Activated CD8-positive, alpha-beta T cell treated with anti-CD3 and anti-CD28 coated beads, Interleukin-2, amount 10 ng/mL, durations not matched to agents 7 days and 5 days (primary cell): ENCODE results near the gene DYNLT1. TPM values are rescaled to one million over a fixed set of nuclear protein-coding genes. Genes with fewer than 3 reads are reported as not detected.
"Not testable (repeated sequence)": the region's sequence is repeated elsewhere in the genome, so short reads cannot be mapped to it uniquely, and the experiment has no call there.

Experiments used
- ATAC-seq: fragments of 150-1000 bp; cut with Tn5 transposase; one replicate; pipeline ENCODE4 v1.10.0; 2021; ENCODE audit warnings: moderate library complexity
- CTCF ChIA-PET: fragments of 350-600 bp; sonication (Branson Sonifier 250); formaldehyde crosslinking; loops from one replicate; lab custom pipeline; 2021; ENCODE audit warnings: antibody characterized with exemption; lab: Charles Lee
- POLR2A ChIA-PET: fragments of 350-600 bp; sonication (Branson Sonifier 250); formaldehyde crosslinking; loops from one replicate; lab custom pipeline; 2021; ENCODE audit warnings: antibody characterized with exemption; lab: Charles Lee
- DNase-seq: peaks from one replicate; pipeline ENCODE4 v3.0.0-alpha.2; 2020
- H3K27ac Mint-ChIP-seq: one replicate; pipeline ENCODE4 v1.8.0; 2021; ENCODE audit warnings: mild to moderate bottlenecking, mixed read lengths
- H3K27me3 Mint-ChIP-seq: one replicate; pipeline ENCODE4 v1.8.0; 2021; ENCODE audit warnings: low read depth, mixed read lengths
- H3K36me3 Mint-ChIP-seq: one replicate; pipeline ENCODE4 v1.8.0; 2021; ENCODE audit warnings: low read depth, mixed read lengths
- H3K4me1 Mint-ChIP-seq: one replicate; pipeline ENCODE4 v1.8.0; 2021; ENCODE audit warnings: low read depth, mixed read lengths
- H3K4me3 Mint-ChIP-seq: one replicate; pipeline ENCODE4 v1.8.0; 2021; ENCODE audit warnings: mild to moderate bottlenecking, mixed read lengths
- H3K9me3 Mint-ChIP-seq: one replicate; pipeline ENCODE4 v1.8.0; 2022; ENCODE audit warnings: mixed read lengths; ENCODE audit not compliant: insufficient read depth
- total RNA-seq, 2 experiments: library from RNA; stranded (reverse); gene quantifications; one replicate each; pipeline ENCODE4 v1.2.3, GENCODE V29; 2021

DYNLT1 gene
- total RNA-seq, 2 experiments from 2014 or later, result 79.0 to 86.4 TPM

DNA sequence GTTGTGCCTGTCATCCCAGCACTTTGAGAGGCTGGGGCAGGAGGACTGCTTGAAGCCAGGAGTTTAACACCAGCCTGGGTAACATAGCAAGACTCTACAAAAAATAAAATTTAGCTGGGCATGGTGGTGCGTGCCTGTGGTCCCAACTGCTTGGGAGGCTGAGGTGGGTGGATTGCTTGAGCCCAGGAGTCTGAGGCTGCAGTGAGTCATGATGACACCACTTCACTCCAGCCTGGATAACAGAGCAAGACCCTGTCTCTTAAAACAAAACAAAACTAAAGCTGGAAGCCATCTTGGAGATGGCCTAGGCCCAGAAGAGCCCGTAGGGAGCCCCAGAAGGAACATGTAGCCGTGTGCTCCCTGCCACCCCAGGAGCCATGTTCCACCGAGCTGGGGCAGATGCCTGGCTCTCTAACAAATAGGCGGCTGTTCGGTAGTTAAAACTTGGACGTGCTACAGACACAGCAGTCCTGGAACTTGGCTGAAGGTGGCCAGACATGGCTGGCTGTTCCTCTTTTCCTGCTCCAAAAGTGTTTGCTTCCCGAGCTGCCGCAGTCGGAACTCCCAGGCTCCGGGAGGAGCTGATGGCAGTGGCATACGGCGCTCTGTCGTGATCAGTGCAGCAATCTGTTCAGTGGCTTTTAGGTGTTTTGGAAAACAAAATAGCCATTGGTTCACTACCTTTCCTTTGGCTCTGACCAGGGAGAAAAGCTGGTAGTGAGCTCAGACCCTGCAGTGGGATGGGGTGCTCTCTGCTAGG, 37.0 kb downstream of the DYNLT1 start:
- ChIA-PET POLR2A (interaction anchor here (0.6 kb wide), 1 partner anchor 176 kb away, joined by 4 read pairs; no protein-coding TSS in a partner anchor), CTCF (interaction anchor here (1.0 kb wide), 2 partner anchors 386 to 393 kb away, joined by 3 read pairs; no protein-coding TSS in a partner anchor)
- H3K9me3 Mint-ChIP-seq, result no peaks in the 10 kb centered on the region
- no peaks in the 10 kb centered on the region for H3K27me3 Mint-ChIP-seq
- H3K4me3 Mint-ChIP-seq, result no peak overlapping the region
- no peak overlapping the region for H3K27ac Mint-ChIP-seq
- DNase-seq, result no peak
- H3K36me3 Mint-ChIP-seq, result peaks cover 60% of the 10 kb centered on the region
- H3K4me1 Mint-ChIP-seq, result peaks cover 7% of the 10 kb centered on the region
- no peak for ATAC-seq

DNA sequence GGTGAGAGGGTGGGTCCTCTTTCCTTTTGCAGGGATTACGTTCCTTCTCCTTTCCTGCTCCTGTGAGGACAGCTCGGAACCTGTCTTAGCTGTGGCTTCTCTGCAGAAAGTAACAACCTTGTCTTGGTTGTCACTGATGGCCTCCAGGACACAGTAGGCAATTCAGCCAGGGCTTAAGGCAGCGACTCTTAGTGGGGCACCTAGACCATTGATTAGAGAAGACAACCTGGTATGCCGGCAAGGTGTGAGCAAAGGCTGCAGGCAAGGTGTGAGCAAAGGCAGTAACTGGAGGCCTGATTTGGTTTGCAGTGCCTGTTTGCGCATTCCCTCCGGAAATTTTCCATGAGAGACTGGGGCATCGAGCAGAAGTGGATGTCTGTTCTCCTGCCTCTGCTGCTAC, 37.6 kb downstream of the DYNLT1 start:
- no peak overlapping the region for H3K4me3 Mint-ChIP-seq
- H3K27ac Mint-ChIP-seq, result no peak overlapping the region
- no peak for ATAC-seq
- POLR2A ChIA-PET, result no interaction called here
- H3K27me3 Mint-ChIP-seq, result no peaks in the 10 kb centered on the region
- H3K9me3 Mint-ChIP-seq, result no peaks in the 10 kb centered on the region
- H3K36me3 Mint-ChIP-seq, result peaks cover 54% of the 10 kb centered on the region
- peaks cover 7% of the 10 kb centered on the region for H3K4me1 Mint-ChIP-seq
- DNase-seq, result no peak
- CTCF ChIA-PET, result interaction anchor here (1.0 to 2.8 kb wide), 2 partner anchors 392 to 393 kb away, joined by 3 to 23 read pairs; no protein-coding TSS in a partner anchor

- H3K27me3 Mint-ChIP-seq, H3K4me3 Mint-ChIP-seq, POLR2A ChIA-PET, ATAC-seq, H3K9me3 Mint-ChIP-seq, H3K4me1 Mint-ChIP-seq, DNase-seq: not testable (repeated sequence)
- Mint-ChIP-seq H3K36me3 (peaks cover 52% of the 10 kb centered on the region), H3K27ac (peak overlapping the region; percentile 46)
- CTCF ChIA-PET, result interaction anchor here (0.7 to 3.6 kb wide), 16 partner anchors 10 to 408 kb away, joined by 3 to 29 read pairs (median 4); partner anchors contain the start of gene SYTL3
Measured at GRCh38 chr6:158606011-158606410, 38.5 kb downstream of the DYNLT1 start.

- no peaks in the 10 kb centered on the region for H3K9me3 Mint-ChIP-seq
- ChIA-PET POLR2A (no interaction called here), CTCF (interaction anchor here (0.7 to 3.6 kb wide), 21 partner anchors 9 to 408 kb away, joined by 3 to 29 read pairs (median 4); partner anchors contain the start of gene SYTL3)
- H3K27me3 Mint-ChIP-seq, result no peaks in the 10 kb centered on the region
- H3K27ac Mint-ChIP-seq, result no peak overlapping the region
- peak; percentile 51 for ATAC-seq
- H3K36me3 Mint-ChIP-seq, result peaks cover 47% of the 10 kb centered on the region
- peaks cover 7% of the 10 kb centered on the region for H3K4me1 Mint-ChIP-seq
- DNase-seq, result peak; percentile 68
- no peak overlapping the region for H3K4me3 Mint-ChIP-seq
Measured at GRCh38 chr6:158605266-158605878, 39.2 kb downstream of the DYNLT1 start.

DNA sequence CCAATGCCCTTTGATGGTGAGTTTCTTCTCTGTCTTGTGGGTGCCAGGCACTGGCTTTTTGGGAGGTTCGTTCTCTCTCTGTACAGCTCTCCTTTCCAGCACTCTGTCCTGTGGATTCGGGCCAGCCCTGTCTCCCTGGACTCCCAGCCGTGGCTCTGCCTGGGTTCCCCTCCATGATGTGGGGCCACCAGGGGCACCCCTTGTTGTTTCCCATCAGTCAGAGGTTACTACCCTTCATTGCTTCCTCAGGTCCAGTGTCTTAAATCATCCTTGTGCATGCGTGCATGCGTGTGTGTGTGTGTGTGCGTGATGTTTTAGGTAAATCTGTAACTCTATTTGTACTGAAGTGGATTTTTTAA, 40.5 kb downstream of the DYNLT1 start:
- Mint-ChIP-seq H3K27me3 (no peaks in the 10 kb centered on the region), H3K36me3 (peaks cover 41% of the 10 kb centered on the region), H3K27ac (no peak overlapping the region), H3K9me3 (no peaks in the 10 kb centered on the region), H3K4me1 (peaks cover 7% of the 10 kb centered on the region), H3K4me3 (no peak overlapping the region)
- ChIA-PET CTCF (interaction anchor here (0.8 to 3.6 kb wide), 9 partner anchors 8 to 390 kb away, joined by 3 to 29 read pairs (median 4); no protein-coding TSS in a partner anchor), POLR2A (no interaction called here)
- no peak for ATAC-seq
- DNase-seq, result no peak

DNA sequence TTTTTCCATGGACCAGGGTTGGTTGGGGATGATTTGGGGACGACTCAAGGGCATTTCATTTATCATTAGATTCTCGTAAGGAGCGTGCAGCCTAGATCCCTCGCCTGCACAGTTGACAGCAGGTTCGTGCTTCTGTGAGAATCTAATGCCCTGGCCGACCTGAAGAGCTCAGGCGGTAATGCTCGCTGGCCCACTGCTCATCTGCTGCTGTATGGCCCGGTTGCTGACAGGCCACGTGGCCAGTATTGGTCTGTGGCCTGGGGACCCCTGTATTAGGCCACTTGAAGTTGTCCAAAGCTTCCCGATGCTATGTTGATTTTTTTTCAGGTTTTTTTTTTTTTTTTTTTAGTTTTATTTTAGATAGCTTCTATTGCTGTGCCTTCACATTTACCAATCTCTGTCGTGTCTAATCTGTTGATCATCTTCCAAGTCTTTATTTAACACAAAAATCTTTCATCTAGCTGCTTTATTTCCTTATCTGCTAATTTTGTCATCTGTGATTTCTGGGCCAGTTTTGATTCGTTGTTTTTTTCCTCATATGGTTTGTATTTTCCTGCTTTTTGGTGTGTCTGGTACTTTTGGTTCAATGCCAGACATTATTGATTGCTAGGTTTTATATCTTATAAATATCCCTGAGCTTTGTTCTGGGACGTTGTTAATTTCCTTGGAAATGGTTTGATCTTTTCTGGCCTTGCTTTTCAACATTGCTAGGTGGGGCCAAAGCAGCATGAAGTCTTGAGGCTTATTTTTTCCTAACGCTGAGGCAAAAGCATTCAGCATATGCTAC, 41.1 kb downstream of the DYNLT1 start:
- ChIA-PET CTCF (interaction anchor here (0.8 to 3.6 kb wide), 6 partner anchors 8 to 382 kb away, joined by 3 to 29 read pairs (median 3); no protein-coding TSS in a partner anchor), POLR2A (no interaction called here)
- peaks cover 42% of the 10 kb centered on the region for H3K36me3 Mint-ChIP-seq

DNA sequence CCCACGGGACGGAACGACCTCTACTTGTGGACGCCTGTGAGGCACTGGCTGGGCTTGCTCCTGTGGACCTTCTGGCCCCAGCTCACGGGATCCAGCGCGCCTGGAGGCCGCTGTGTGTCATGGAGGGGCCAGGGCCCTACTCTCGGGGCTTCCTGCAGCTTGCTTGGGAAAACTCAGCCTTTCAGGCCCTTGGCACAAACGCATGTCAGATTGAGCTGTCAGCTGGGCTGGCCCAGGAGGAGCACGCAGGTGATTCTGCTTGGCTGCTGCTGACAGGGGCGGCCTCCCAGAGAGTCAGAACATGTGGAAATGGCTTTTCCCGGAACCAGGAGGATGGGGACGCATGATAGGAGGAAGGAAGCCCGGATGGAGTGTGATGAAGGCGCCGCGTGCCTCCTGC, 44.9 kb downstream of the DYNLT1 start:
- H3K4me1 Mint-ChIP-seq, result peaks cover 1% of the 10 kb centered on the region
- no peaks in the 10 kb centered on the region for H3K9me3 Mint-ChIP-seq
- H3K4me3 Mint-ChIP-seq, result no peak overlapping the region
- H3K27ac Mint-ChIP-seq, result no peak overlapping the region
- ATAC-seq (no peak), DNase-seq (no peak)
- ChIA-PET POLR2A (no interaction called here), CTCF (interaction anchor here (1.5 to 1.6 kb wide), 2 partner anchors 378 to 385 kb away, joined by 4 read pairs; no protein-coding TSS in a partner anchor)
- H3K27me3 Mint-ChIP-seq, result no peaks in the 10 kb centered on the region
- H3K36me3 Mint-ChIP-seq, result peaks cover 46% of the 10 kb centered on the region

More for the DNA sequence above, 41.1 kb downstream of the DYNLT1 start:
- Mint-ChIP-seq H3K9me3 (no peaks in the 10 kb centered on the region), H3K27me3 (no peaks in the 10 kb centered on the region), H3K27ac (no peak overlapping the region), H3K4me1 (peaks cover 7% of the 10 kb centered on the region), H3K4me3 (no peak overlapping the region)
- DNase-seq (no peak), ATAC-seq (no peak)

- Mint-ChIP-seq H3K36me3 (peaks cover 51% of the 10 kb centered on the region), H3K27ac (peak overlapping the region; percentile 34), H3K9me3 (no peaks in the 10 kb centered on the region), H3K4me3 (no peak overlapping the region), H3K4me1 (peaks cover 1% of the 10 kb centered on the region), H3K27me3 (no peaks in the 10 kb centered on the region)
- no peak for DNase-seq
- ChIA-PET CTCF (interaction anchor here (1.4 kb wide), 1 partner anchor 377 kb away, joined by 4 read pairs; no protein-coding TSS in a partner anchor), POLR2A (no interaction called here)
- ATAC-seq, result no peak
Measured at GRCh38 chr6:158597565-158597964, 47.0 kb downstream of the DYNLT1 start.

DNA sequence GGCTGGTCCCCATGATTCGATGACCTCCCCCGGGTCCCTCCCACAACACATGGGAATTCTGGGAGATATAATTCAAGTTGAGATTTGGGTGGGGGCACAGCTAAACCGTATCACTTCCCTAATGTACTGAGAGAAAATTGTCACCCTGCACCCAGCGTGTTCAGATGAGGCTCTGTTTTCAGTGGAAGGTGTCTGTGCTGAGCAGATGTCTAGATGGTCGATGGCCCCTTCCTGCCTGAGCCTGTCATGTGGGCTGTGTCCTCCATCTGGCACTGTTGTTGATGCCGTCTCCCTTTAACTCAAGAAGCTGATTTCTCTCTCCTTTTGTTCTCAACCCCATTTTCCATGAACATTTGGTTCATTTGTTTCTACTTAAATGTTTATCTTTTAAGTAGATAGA, 47.7 kb downstream of the DYNLT1 start:
- H3K4me1 Mint-ChIP-seq, result peaks cover 1% of the 10 kb centered on the region
- ChIA-PET POLR2A (no interaction called here), CTCF (interaction anchor here (1.0 to 3.9 kb wide), 3 partner anchors 8 to 383 kb away, joined by 4 to 15 read pairs (median 6); no protein-coding TSS in a partner anchor)
- H3K27me3 Mint-ChIP-seq, result no peaks in the 10 kb centered on the region
- H3K9me3 Mint-ChIP-seq, result no peaks in the 10 kb centered on the region
- peak overlapping the region; percentile 34 for H3K27ac Mint-ChIP-seq
- peaks cover 51% of the 10 kb centered on the region for H3K36me3 Mint-ChIP-seq
- H3K4me3 Mint-ChIP-seq, result no peak overlapping the region
- DNase-seq (no peak), ATAC-seq (no peak)

GRCh38 chr6:158595223-158595622, 49.3 kb downstream of the DYNLT1 start:
- POLR2A ChIA-PET, result no interaction called here
- Mint-ChIP-seq H3K4me3 (no peak overlapping the region), H3K36me3 (peaks cover 62% of the 10 kb centered on the region), H3K27me3 (no peaks in the 10 kb centered on the region), H3K27ac (no peak overlapping the region), H3K4me1 (peaks cover 1% of the 10 kb centered on the region), H3K9me3 (no peaks in the 10 kb centered on the region)
- CTCF ChIA-PET, result interaction anchor here (0.7 to 3.9 kb wide), 5 partner anchors 8 to 381 kb away, joined by 3 to 15 read pairs (median 3); no protein-coding TSS in a partner anchor
- DNase-seq (no peak), ATAC-seq (no peak)

- Mint-ChIP-seq H3K4me3 (no peak overlapping the region), H3K27me3 (no peaks in the 10 kb centered on the region), H3K36me3 (peaks cover 64% of the 10 kb centered on the region), H3K9me3 (no peaks in the 10 kb centered on the region), H3K4me1 (peaks cover 1% of the 10 kb centered on the region), H3K27ac (peak overlapping the region; percentile 35)
- DNase-seq (no peak), ATAC-seq (no peak)
- POLR2A ChIA-PET, result no interaction called here
- CTCF ChIA-PET, result interaction anchor here (1.4 to 3.9 kb wide), 2 partner anchors 373 to 380 kb away, joined by 4 to 15 read pairs; no protein-coding TSS in a partner anchor
Measured at GRCh38 chr6:158593670-158594069, 50.9 kb downstream of the DYNLT1 start.
